IMR-90 (cell line): ENCODE data around the gene C2orf68. TPM values are rescaled to one million over a fixed set of nuclear protein-coding genes. Genes with fewer than 3 reads are reported as not detected.

Experiments used
- ATAC-seq: fragments of 200-7000 bp; cut with Tn5 transposase; 2 replicates; pipeline ENCODE4 v1.9.1; 2020; ENCODE audit warnings: low read depth, mild to moderate bottlenecking, moderate library complexity
- BruUV-seq: library from RNA; stranded (reverse); fragments of 400-500 nt; replicated peaks from 2 replicates; lab custom pipeline; 2021; lab: Mats Ljungman, UMichigan
- CTCF ChIA-PET: fragments of 300-600 bp; formaldehyde crosslinking; extraction: SDS; loops from one replicate; lab custom pipeline; 2021; ENCODE audit warnings: antibody characterized with exemption; lab: Yijun Ruan, JAX
- POLR2A ChIA-PET: fragments of 300-600 bp; sonication (Branson Sonifier 250); formaldehyde crosslinking; loops from one replicate; lab custom pipeline; 2022; ENCODE audit warnings: antibody characterized with exemption; ENCODE audit not compliant: unreplicated experiment; lab: Charles Lee
- DNase-seq: peaks from one replicate; pipeline ENCODE4 v3.0.0; 2013
- H2AFZ ChIP-seq: replicated peaks from 2 replicates; pipeline ENCODE3; 2013; ENCODE audit warnings: low read length, mild to moderate bottlenecking; ENCODE audit not compliant: poor library complexity
- H2AK5ac ChIP-seq: 2 replicates; pipeline ENCODE4 v1.6.1; 2013; ENCODE audit warnings: low read depth, low read length, inconsistent platforms
- H2AK9ac ChIP-seq: replicated peaks from 2 replicates; pipeline ENCODE3; 2013; ENCODE audit warnings: mild to moderate bottlenecking, low read depth, low read length, moderate library complexity; ENCODE audit not compliant: poor library complexity
- H2BK120ac ChIP-seq: 2 replicates; pipeline ENCODE4 v1.6.1; 2013; ENCODE audit warnings: low read depth, low read length, inconsistent platforms
- H2BK15ac ChIP-seq: 3 replicates; pipeline ENCODE4 v1.6.1; 2013; ENCODE audit warnings: low read depth, low read length, inconsistent platforms
- H2BK20ac ChIP-seq: 2 replicates; pipeline ENCODE4 v1.6.1; 2013; ENCODE audit warnings: low read depth, mild to moderate bottlenecking, inconsistent platforms, low read length, moderate library complexity
- H2BK5ac ChIP-seq: 2 replicates; pipeline ENCODE4 v1.6.1; 2013; ENCODE audit warnings: mild to moderate bottlenecking, low read depth, low read length, inconsistent platforms; ENCODE audit not compliant: poor library complexity, severe bottlenecking
- H3K14ac ChIP-seq: replicated peaks from 2 replicates; pipeline ENCODE4 v1.6.1; 2013; ENCODE audit warnings: low read depth, low read length, inconsistent platforms
- H3K18ac ChIP-seq: 2 replicates; pipeline ENCODE4 v1.6.1; 2013; ENCODE audit warnings: low read depth, low read length, control low read depth
- H3K23ac ChIP-seq: 2 replicates; pipeline ENCODE4 v1.6.1; 2013; ENCODE audit warnings: low read depth, low read length, inconsistent platforms
- H3K27ac ChIP-seq: 2 replicates; pipeline ENCODE4 v1.5.1; 2013; ENCODE audit warnings: mild to moderate bottlenecking, control low read depth, low read length; ENCODE audit not compliant: insufficient read depth
- H3K27me3 ChIP-seq: 2 replicates; pipeline ENCODE4 v1.6.1; 2013; ENCODE audit warnings: low read length; ENCODE audit not compliant: control insufficient read depth, insufficient read depth
- H3K36me3 ChIP-seq: 2 replicates; pipeline ENCODE4 v1.6.1; 2013; ENCODE audit warnings: low read length, mixed read lengths; ENCODE audit not compliant: control insufficient read depth, insufficient read depth
- H3K4ac ChIP-seq: 2 replicates; pipeline ENCODE4 v1.6.1; 2013; ENCODE audit warnings: low read depth, low read length, inconsistent platforms
- H3K4me1 ChIP-seq: 2 replicates; pipeline ENCODE4 v1.6.1; 2013; ENCODE audit warnings: low read length, mixed read lengths; ENCODE audit not compliant: control insufficient read depth, insufficient read depth
- H3K4me2 ChIP-seq: 2 replicates; pipeline ENCODE4 v1.6.1; 2013; ENCODE audit warnings: low read depth, mild to moderate bottlenecking, control low read depth, low read length, moderate library complexity
- H3K4me3 ChIP-seq: 2 replicates; pipeline ENCODE4 v1.5.1; 2013; ENCODE audit warnings: low read depth, mild to moderate bottlenecking, control low read depth, low read length, moderate library complexity; ENCODE audit not compliant: insufficient read depth
- H3K56ac ChIP-seq: 2 replicates; pipeline ENCODE4 v1.6.1; 2013; ENCODE audit warnings: low read length, inconsistent platforms; ENCODE audit not compliant: insufficient read depth; ENCODE audit errors: extremely low read depth
- H3K79me1 ChIP-seq, 2 experiments: 2 replicates each; pipeline ENCODE4 v1.6.1; 2013; ENCODE audit warnings: low read length in 2 of 2, inconsistent platforms in 1 of 2, low read depth in 1 of 2
- H3K9ac ChIP-seq: 2 replicates; pipeline ENCODE4 v1.6.1; 2013; ENCODE audit warnings: low read depth, low read length, control low read depth
- H3K9me1 ChIP-seq: 2 replicates; pipeline ENCODE4 v1.6.1; 2013; ENCODE audit warnings: low read length, inconsistent platforms; ENCODE audit not compliant: insufficient read depth
- H3K9me3 ChIP-seq: 2 replicates; pipeline ENCODE4 v1.6.1; 2013; ENCODE audit warnings: low read length; ENCODE audit not compliant: control insufficient read depth, insufficient read depth
- H4K20me1 ChIP-seq: 2 replicates; pipeline ENCODE4 v1.6.1; 2013; ENCODE audit warnings: low read length, inconsistent platforms; ENCODE audit not compliant: insufficient read depth
- H4K5ac ChIP-seq: 2 replicates; pipeline ENCODE4 v1.6.1; 2013; ENCODE audit warnings: mild to moderate bottlenecking, low read depth, low read length, control low read depth
- H4K8ac ChIP-seq, 2 experiments: 2 replicates each; pipeline ENCODE4 v1.6.1; 2013; ENCODE audit warnings: low read depth in 2 of 2, low read length in 2 of 2, control low read depth in 1 of 2, inconsistent platforms in 1 of 2
- H4K91ac ChIP-seq: 2 replicates; pipeline ENCODE4 v1.6.1; 2013; ENCODE audit warnings: low read depth, low read length, inconsistent platforms; ENCODE audit not compliant: insufficient read depth
- BHLHE40 ChIP-seq: fragments of 150-350 bp; IDR thresholded peaks from 2 replicates; pipeline ENCODE4 v1.6.1; 2016; ENCODE audit warnings: mild to moderate bottlenecking, low read depth, low read length
- CEBPB ChIP-seq: IDR thresholded peaks from 2 replicates; pipeline ENCODE4 v1.6.1; 2012; ENCODE audit warnings: low read depth, low read length, improper control_type of control experiment
- CHD1 ChIP-seq: IDR thresholded peaks from 2 replicates; pipeline ENCODE4 v1.6.1; 2012; ENCODE audit warnings: low read depth, low read length, improper control_type of control experiment
- CTCF ChIP-seq: conservative IDR thresholded peaks from 2 replicates; pipeline ENCODE4 v1.5.1; 2012; ENCODE audit warnings: mild to moderate bottlenecking, low read depth, low read length, improper control_type of control experiment
- ELK1 ChIP-seq: fragments of 150-350 bp; IDR thresholded peaks from 2 replicates; pipeline ENCODE4 v1.6.1; 2016; ENCODE audit warnings: low read depth, mild to moderate bottlenecking, low read length, moderate library complexity, borderline replicate concordance
- FOS ChIP-seq: fragments of 150-350 bp; IDR thresholded peaks from 2 replicates; pipeline ENCODE4 v1.6.1; 2016; ENCODE audit warnings: low read depth, low read length
- MAFK ChIP-seq: IDR thresholded peaks from 2 replicates; pipeline ENCODE4 v1.6.1; 2012; ENCODE audit warnings: low read depth, low read length, improper control_type of control experiment
- MAZ ChIP-seq: IDR thresholded peaks from 2 replicates; pipeline ENCODE4 v1.6.1; 2012; ENCODE audit warnings: low read depth, mild to moderate bottlenecking, low read length, improper control_type of control experiment, moderate library complexity, borderline replicate concordance
- MXI1 ChIP-seq: IDR thresholded peaks from 2 replicates; pipeline ENCODE4 v1.6.1; 2012; ENCODE audit warnings: low read depth, mild to moderate bottlenecking, low read length, moderate library complexity, borderline replicate concordance
- NFE2L2 ChIP-seq: fragments of 150-350 bp; IDR thresholded peaks from 2 replicates; pipeline ENCODE4 v1.6.1; 2016; ENCODE audit warnings: low read depth, mild to moderate bottlenecking, low read length
- POLR2A ChIP-seq: IDR thresholded peaks from 2 replicates; pipeline ENCODE4 v1.6.1; 2012; ENCODE audit warnings: mild to moderate bottlenecking, low read depth, low read length
- RAD21 ChIP-seq: IDR thresholded peaks from 2 replicates; pipeline ENCODE4 v1.6.1; 2012; ENCODE audit warnings: low read length, improper control_type of control experiment
- RCOR1 ChIP-seq: IDR thresholded peaks from 2 replicates; pipeline ENCODE4 v1.6.1; 2012; ENCODE audit warnings: mild to moderate bottlenecking, low read length, improper control_type of control experiment; ENCODE audit not compliant: insufficient replicate concordance
- RFX5 ChIP-seq: IDR thresholded peaks from 2 replicates; pipeline ENCODE4 v1.8.0; 2012; ENCODE audit warnings: low read depth, mild to moderate bottlenecking, low read length, moderate library complexity
- SMC3 ChIP-seq: fragments of 150-350 bp; IDR thresholded peaks from 2 replicates; pipeline ENCODE4 v1.6.1; 2016; ENCODE audit warnings: low read depth, mild to moderate bottlenecking, antibody characterized with exemption, low read length, moderate library complexity
- USF2 ChIP-seq: fragments of 150-350 bp; IDR thresholded peaks from 2 replicates; pipeline ENCODE4 v1.6.1; 2017; ENCODE audit warnings: mild to moderate bottlenecking, antibody characterized with exemption, low read length, low read depth
- WGBS, 2 experiments: methylation state at CpG; one replicate each; pipeline versions ENCODE4 v1.1.5 to v1.1.7; 2013; ENCODE audit warnings: missing lambda C conversion rate in 2 of 2; ENCODE audit not compliant: insufficient read length in 1 of 2; ENCODE audit errors: extremely low coverage in 2 of 2; 5-methylcytosine and 5-hydroxymethylcytosine counted together
- dilution Hi-C: fragments of 300-500 bp; cut with HindIII; formaldehyde crosslinking; loops from one replicate; pipeline ENCODE4 v1.14.3; 2018; ENCODE audit warnings: low sequenced_read_pairs; ENCODE audit not compliant: unreplicated experiment
- in situ Hi-C: fragments of 300-500 bp; cut with MboI; formaldehyde crosslinking; loops from 3 replicates; pipeline ENCODE4 v1.14.3; 2019; ENCODE audit warnings: low sequenced_read_pairs, inconsistent platforms, mixed read lengths
- intact Hi-C: fragments of 100-400 bp; cut with micrococcal nuclease; formaldehyde crosslinking; loops from 2 replicates; pipeline ENCODE4 v1.10.0; 2022
- polyA plus RNA-seq, 3 experiments: library from polyadenylated mRNA; depleted of rRNA; stranded (reverse); fragments of >200 nt; gene quantifications; 2 replicates each; pipeline ENCODE4 v1.2.3, GENCODE V29; 2012; ENCODE audit warnings: low replicate concordance in 1 of 3
- total RNA-seq: library from RNA; depleted of rRNA; stranded (reverse); fragments of >200 nt; gene quantifications from 2 replicates; pipeline ENCODE4 v1.2.3, GENCODE V29; 2012

Gene C2orf68
- total and polyA plus RNA-seq, 2 of the 4 experiments (the other 2 are of a cell fraction) = 6.8 to 10.1 TPM

GRCh38 chr2:85644909-85645308 lies 33.0 kb upstream of the C2orf68 start:
- H4K5ac ChIP-seq = no peak overlapping the region
- TF ChIP-seq ELK1 = no peak
- TF ChIP-seq RFX5 = no peak
- TF ChIP-seq MAZ = no peak
- no peak for TF ChIP-seq USF2
- TF ChIP-seq FOS = no peak
- TF ChIP-seq CTCF = no peak
- no peak for TF ChIP-seq CEBPB
- no peak for TF ChIP-seq MXI1
- no peak for TF ChIP-seq BHLHE40
- TF ChIP-seq CHD1 = no peak
- no peak for TF ChIP-seq POLR2A
- no peak for TF ChIP-seq SMC3
- no peak for TF ChIP-seq MAFK
- no peak for TF ChIP-seq RCOR1
- TF ChIP-seq RAD21 = no peak
- no peak for TF ChIP-seq NFE2L2
- H3K14ac ChIP-seq = no peak overlapping the region
- no peak overlapping the region for H2BK20ac ChIP-seq
- no peak overlapping the region for H2BK120ac ChIP-seq
- H3K79me1 ChIP-seq = peaks cover 12 to 15% of the 10 kb centered on the region in 2 experiments; a peak in 3 of 4 replicates
- H2AFZ ChIP-seq = no peak overlapping the region
- intact Hi-C loops = no loop called here
- H3K27me3 ChIP-seq = no peaks in the 10 kb centered on the region
- no peak overlapping the region for H3K18ac ChIP-seq
- dilution Hi-C loops = no loop called here
- 94% methylated on average over 6 of the region's 8 CpGs; no CpG with 5 or more reads in 1 of the 2 experiments for WGBS, 2 experiments
- no peaks in the 10 kb centered on the region for H3K9me3 ChIP-seq
- H3K4me1 ChIP-seq = peaks cover 13% of the 10 kb centered on the region
- H3K56ac ChIP-seq = no peak overlapping the region
- H3K4me3 ChIP-seq = no peak overlapping the region
- no peak overlapping the region for H2AK9ac ChIP-seq
- ATAC-seq = no peak
- peaks cover 14% of the 10 kb centered on the region; the same call in 1 of the 2 replicates for H4K20me1 ChIP-seq
- no peak overlapping the region for H3K9ac ChIP-seq
- no peak overlapping the region for H3K4me2 ChIP-seq
- peaks cover 7% of the 10 kb centered on the region for H3K9me1 ChIP-seq
- peaks cover 58% of the 10 kb centered on the region for H3K36me3 ChIP-seq
- POLR2A ChIA-PET = no interaction called here
- in situ Hi-C loops = loop anchor here (5.0 kb wide), 1 partner anchor 62 kb away; no protein-coding TSS in a partner anchor
- H3K23ac ChIP-seq = no peak overlapping the region
- CTCF ChIA-PET = no interaction called here
- no peak overlapping the region for H2BK15ac ChIP-seq
- no peak overlapping the region for H3K27ac ChIP-seq
- no TSS peak for BruUV-seq
- no peak overlapping the region for H2BK5ac ChIP-seq
- H3K4ac ChIP-seq = no peak overlapping the region
- H4K8ac ChIP-seq = no peak overlapping the region
- H2AK5ac ChIP-seq = no peak overlapping the region
- no peak overlapping the region for H4K91ac ChIP-seq
- DNase-seq = no peak
